HepG2 (cell line): ENCODE results near the gene NCBP3. TPM values are rescaled to one million over a fixed set of nuclear protein-coding genes. Genes with fewer than 3 reads are reported as not detected.

ENCODE experiments used
- ATAC-seq: fragments of 200-7000 bp; cut with Tn5 transposase; 3 replicates; pipeline ENCODE4 v1.9.1; 2020; ENCODE audit warnings: mild to moderate bottlenecking, moderate library complexity
- BruUV-seq: library from RNA; stranded (reverse); fragments of 400-500 nt; replicated peaks from 2 replicates; lab custom pipeline; 2021; lab: Mats Ljungman, UMichigan
- CTCF ChIA-PET: fragments of 300-600 bp; formaldehyde crosslinking; extraction: SDS; loops from one replicate; lab custom pipeline; 2021; ENCODE audit warnings: low total read pairs, inconsistent platforms, low intra/inter-chr PET ratio; lab: Yijun Ruan, JAX
- POLR2A ChIA-PET: fragments of 350-600 bp; sonication (Branson Sonifier 250); formaldehyde crosslinking; loops from one replicate; lab custom pipeline; 2020; ENCODE audit warnings: antibody characterized with exemption, inconsistent platforms; lab: Yijun Ruan, JAX
- DNase-seq: peaks from one replicate; pipeline ENCODE4 v3.0.0-alpha.2; 2015; ENCODE audit warnings: low spot score
- FAIRE-seq: peaks from 3 replicates; lab custom pipeline; 2011; peaks lifted over from hg19 to GRCh38; lab: Jason Lieb, UNC
- H2AFZ ChIP-seq: one replicate; pipeline ENCODE4 v1.6.1; 2011; ENCODE audit warnings: low read length, inconsistent platforms
- H3K27ac ChIP-seq: fragments of 300-600 bp; 3 replicates; pipeline ENCODE4 v1.8.0; 2011; ENCODE audit warnings: mixed run types, mild to moderate bottlenecking, mixed read lengths, low read length, inconsistent platforms; ENCODE audit not compliant: insufficient read depth; ENCODE audit errors: extremely low read length
- H3K27me3 ChIP-seq, 2 experiments: fragments of 200-600 bp in 1 of 2; 2 replicates in 1 of 2; 3 replicates in 1 of 2; pipeline versions ENCODE4 v1.6.0 to v1.8.0; 2011; ENCODE audit warnings: low read length in 2 of 2, mild to moderate bottlenecking in 2 of 2, moderate library complexity in 2 of 2, inconsistent platforms in 1 of 2; ENCODE audit not compliant: insufficient read depth in 2 of 2, control insufficient read depth in 1 of 2
- H3K36me3 ChIP-seq, 2 experiments: fragments of 200-600 bp in 1 of 2; replicated peaks in 1 of 2; 2 replicates in 1 of 2; 3 replicates in 1 of 2; pipeline versions ENCODE4 v1.5.1 to v1.8.0; 2011; ENCODE audit warnings: low read length in 2 of 2, inconsistent platforms in 1 of 2; ENCODE audit not compliant: insufficient read depth in 2 of 2, control insufficient read depth in 1 of 2
- H3K4me1 ChIP-seq: 2 replicates; pipeline ENCODE4 v1.5.1; 2012; ENCODE audit warnings: low read length, inconsistent platforms; ENCODE audit not compliant: insufficient read depth
- H3K4me2 ChIP-seq: 2 replicates; pipeline ENCODE4 v1.6.0; 2011; ENCODE audit warnings: low read depth, low read length, inconsistent platforms
- H3K4me3 ChIP-seq, 3 experiments: fragments of 200-600 bp in 1 of 3; sonication (generic), shearing (Covaris generic) in 1 of 3; replicated peaks in 1 of 3; 2 replicates each; pipeline ENCODE4 v1.5.1; 2011 to 2016; ENCODE audit warnings: low read length in 3 of 3, inconsistent platforms in 2 of 3, low read depth in 2 of 3, mild to moderate bottlenecking in 2 of 3, control low read depth in 1 of 3, mixed read lengths in 1 of 3; ENCODE audit not compliant: insufficient read depth in 1 of 3
- H3K79me2 ChIP-seq: one replicate; pipeline ENCODE4 v1.6.1; 2011; ENCODE audit warnings: low read length, inconsistent platforms; ENCODE audit not compliant: insufficient read depth
- H3K9ac ChIP-seq: 2 replicates; pipeline ENCODE4 v1.6.0; 2011; ENCODE audit warnings: mild to moderate bottlenecking, low read depth, low read length, inconsistent platforms; ENCODE audit not compliant: insufficient read depth
- H3K9me3 ChIP-seq: 2 replicates; pipeline ENCODE4 v1.5.1; 2012; ENCODE audit warnings: mild to moderate bottlenecking, low read length
- H4K20me1 ChIP-seq: 2 replicates; pipeline ENCODE4 v1.6.0; 2011; ENCODE audit warnings: inconsistent platforms, mild to moderate bottlenecking, low read length, moderate library complexity; ENCODE audit not compliant: insufficient read depth
- ERF ChIP-seq: IDR thresholded peaks from 2 replicates; pipeline ENCODE4 v1.6.1; 2018; ENCODE audit warnings: missing biosample characterization, missing genetic modification reagents
- GATA4 ChIP-seq: sonication (generic); IDR thresholded peaks from 2 replicates; pipeline ENCODE4 v1.6.1; 2016; ENCODE audit warnings: antibody characterized with exemption, low read depth, borderline replicate concordance
- HOXA5 ChIP-seq: sonication (generic); formaldehyde crosslinking; IDR thresholded peaks from 2 replicates; pipeline ENCODE4 v1.4.0; 2020; ENCODE audit warnings: missing genetic modification reagents
- MXD3 ChIP-seq: IDR thresholded peaks from 2 replicates; pipeline ENCODE4 v1.6.1; 2016; ENCODE audit warnings: mild to moderate bottlenecking, missing biosample characterization, missing genetic modification reagents
- PRPF4 ChIP-seq: fragments of 200-400 bp; formaldehyde crosslinking; IDR thresholded peaks from 2 replicates; pipeline ENCODE4 v1.6.1; 2016; ENCODE audit warnings: low read length, low read depth; ENCODE audit not compliant: poor library complexity, severe bottlenecking
- SSRP1 ChIP-seq: IDR thresholded peaks from 2 replicates; pipeline ENCODE4 v1.6.1; 2016; ENCODE audit warnings: control low read depth
- TEAD2 ChIP-seq: sonication (generic); formaldehyde crosslinking; IDR thresholded peaks from 2 replicates; pipeline ENCODE4 v1.9.0; 2021; ENCODE audit warnings: missing genetic modification reagents
- ZFP1 ChIP-seq: IDR thresholded peaks from 2 replicates; pipeline ENCODE4 v1.6.1; 2016
- ZNF280D ChIP-seq: sonication (generic); formaldehyde crosslinking; IDR thresholded peaks from 2 replicates; pipeline ENCODE4 v1.5.1; 2020; ENCODE audit warnings: mild to moderate bottlenecking, missing genetic modification reagents
- ZNF496 ChIP-seq: sonication (generic); formaldehyde crosslinking; IDR thresholded peaks from 2 replicates; pipeline ENCODE4 v1.8.1; 2023; ENCODE audit warnings: mild to moderate bottlenecking, moderate library complexity, missing genetic modification reagents; ENCODE audit not compliant: insufficient replicate concordance
- ZSCAN5A ChIP-seq: sonication (generic); formaldehyde crosslinking; IDR thresholded peaks from 2 replicates; pipeline ENCODE4 v1.8.0; 2022; ENCODE audit warnings: mild to moderate bottlenecking, missing genetic modification reagents, borderline replicate concordance
- WGBS: methylation state at CpG from one replicate; pipeline ENCODE4 v1.1.6; 2017; ENCODE audit warnings: low lambda C conversion rate; 5-methylcytosine and 5-hydroxymethylcytosine counted together
- in situ Hi-C: cut with HindIII; loops from 2 replicates; pipeline ENCODE4 v1.10.0; 2017; ENCODE audit warnings: low pct_unique_long_range_greater_than_20kb; ENCODE audit not compliant: extremely low pct_ligation_motif_present
- intact Hi-C: fragments of 100-400 bp; cut with micrococcal nuclease; formaldehyde crosslinking; loops from one replicate; pipeline ENCODE4 v1.10.0; 2022; ENCODE audit not compliant: unreplicated experiment
- polyA plus RNA-seq, 8 experiments: library from polyadenylated mRNA; depleted of rRNA in 3 of 8; stranded (reverse) in 7 of 8; unstranded in 1 of 8; fragments of >200 nt; fragmentation: Illumina TruSeq in 4 of 8; extraction: Trizol in 4 of 8; gene quantifications; 2 replicates each; pipeline versions ENCODE4 v1.2.1 to v1.2.3, GENCODE V29; 2011 to 2016; ENCODE audit warnings: low read depth in 4 of 8, missing spikeins in 1 of 8, mixed read lengths in 1 of 8; ENCODE audit not compliant: insufficient read depth in 1 of 8
- total RNA-seq, 5 experiments: library from RNA; depleted of rRNA; stranded (reverse); fragments of >200 nt; fragmentation: Illumina TruSeq; extraction: Trizol; gene quantifications; 2 replicates each; pipeline ENCODE4 v1.2.3, GENCODE V29; 2016; ENCODE audit warnings: low read depth in 1 of 5

The NCBP3 gene
- total and polyA plus RNA-seq, 2 of the 13 experiments (the other 11 are each of a cell fraction or from before 2014, with no cell fraction given): 19.5 to 24.8 TPM

- DNase-seq (no peak), ATAC-seq (no peak), FAIRE-seq (no peak)
- no peaks in the 10 kb centered on the region for H3K9me3 ChIP-seq
- no peak overlapping the region for H2AFZ ChIP-seq
- no peak overlapping the region for H3K4me3 ChIP-seq
- H3K4me2 ChIP-seq: no peak overlapping the region
- no peak overlapping the region for H3K27ac ChIP-seq
- no peaks in the 10 kb centered on the region for H3K36me3 ChIP-seq
- H3K4me1 ChIP-seq: peaks cover 57% of the 10 kb centered on the region
- peaks cover 0 to 2% of the 10 kb centered on the region in 2 experiments; a peak in 1 of 5 replicates for H3K27me3 ChIP-seq
- intact Hi-C loops (no loop called here), in situ Hi-C loops (no loop called here)
- no TSS peak for BruUV-seq
- TF ChIP-seq TEAD2 (CRISPR knock-in tag): no peak
- TF ChIP-seq PRPF4: no peak
- TF ChIP-seq ZFP1: no peak
- no peak for TF ChIP-seq ZNF496
- no peak for TF ChIP-seq ERF (CRISPR knock-in tag)
- TF ChIP-seq ZSCAN5A (CRISPR knock-in tag): no peak
- no peak for TF ChIP-seq SSRP1 (CRISPR knock-in tag)
- no peak for TF ChIP-seq ZNF280D (CRISPR knock-in tag)
- TF ChIP-seq MXD3 (CRISPR knock-in tag): no peak
- no peak for TF ChIP-seq GATA4
- TF ChIP-seq HOXA5 (CRISPR knock-in tag): no peak
- CTCF ChIA-PET: no interaction called here
- H3K9ac ChIP-seq: no peak overlapping the region
- H4K20me1 ChIP-seq: no peaks in the 10 kb centered on the region
- POLR2A ChIA-PET: no interaction called here
- WGBS: 98% methylated on average over 8 of the region's 8 CpGs
- no peaks in the 10 kb centered on the region for H3K79me2 ChIP-seq
Observed at GRCh38 chr17:3766779-3767178, 79.3 kb downstream of the NCBP3 start.
